Colon (tissue), 2 donors: ENCODE data around the gene ADAD1.
A peak's percentile ranks its signal among the peaks of the same experiment; 100 is the strongest.
"Not testable (repeated sequence)": the region's sequence is repeated elsewhere in the genome, so short reads cannot be mapped to it uniquely, and the experiment has no call there.

Experiments
- FAIRE-seq: peaks from 2 replicates; lab custom pipeline; 2012; peaks lifted over from hg19 to GRCh38; lab: Jason Lieb, UNC
- donor health status: control.
- donor health status: control.

ADAD1 gene

GRCh38 chr4:122378711-122379110, at the start of gene ADAD1:
TSS of gene ADAD1 (plus strand) at chr4:122379011. CDS start at chr4:122380070, 1,059 bp downstream.
- FAIRE-seq = no peak

GRCh38 chr4:122329876-122330565, 48.8 kb upstream of the ADAD1 start:
- FAIRE-seq = no peak

GRCh38 chr4:122331195-122331594, 47.6 kb upstream of the ADAD1 start:
- no peak for FAIRE-seq

- no peak for FAIRE-seq
Observed at GRCh38 chr4:122334828-122335227, 44.0 kb upstream of the ADAD1 start.

- no peak for FAIRE-seq
Observed at GRCh38 chr4:122341886-122342285, 36.9 kb upstream of the ADAD1 start.

GRCh38 chr4:122346036-122346435, 32.8 kb upstream of the ADAD1 start:
- FAIRE-seq = no peak

GRCh38 chr4:122346503-122346902, 32.3 kb upstream of the ADAD1 start:
- FAIRE-seq = no peak

GRCh38 chr4:122356317-122356808, 22.4 kb upstream of the ADAD1 start:
- FAIRE-seq = no peak

- FAIRE-seq = peak; percentile 49
Observed at GRCh38 chr4:122360754-122361153, 18.1 kb upstream of the ADAD1 start.

- no peak for FAIRE-seq
Observed at GRCh38 chr4:122364700-122365404, 14.0 kb upstream of the ADAD1 start.

- not testable (repeated sequence) for FAIRE-seq
Observed at GRCh38 chr4:122368786-122369185, 10.0 kb upstream of the ADAD1 start.

GRCh38 chr4:122377352-122377751, 1.5 kb upstream of the ADAD1 start:
- FAIRE-seq = no peak

- FAIRE-seq = no peak
Observed at GRCh38 chr4:122379239-122379638, 428 bp downstream of the ADAD1 start.

GRCh38 chr4:122383341-122383740, 4.5 kb downstream of the ADAD1 start:
- no peak for FAIRE-seq

- FAIRE-seq = no peak
Observed at GRCh38 chr4:122384245-122384644, 5.4 kb downstream of the ADAD1 start.

GRCh38 chr4:122393276-122393675, 14.5 kb downstream of the ADAD1 start:
- no peak for FAIRE-seq

GRCh38 chr4:122403861-122404260, 25.1 kb downstream of the ADAD1 start:
- FAIRE-seq = no peak

GRCh38 chr4:122412547-122412946, 33.7 kb downstream of the ADAD1 start:
- FAIRE-seq = no peak

GRCh38 chr4:122423246-122423645, 44.4 kb downstream of the ADAD1 start:
- no peak for FAIRE-seq

- no peak for FAIRE-seq
Observed at GRCh38 chr4:122431351-122431750, 52.5 kb downstream of the ADAD1 start.

GRCh38 chr4:122434285-122434684, 55.5 kb downstream of the ADAD1 start:
- FAIRE-seq = no peak

GRCh38 chr4:122450847-122451246, 72.0 kb downstream of the ADAD1 start:
- no peak for FAIRE-seq

GRCh38 chr4:122453384-122453995, 74.7 kb downstream of the ADAD1 start:
- no peak for FAIRE-seq
